Panc1 (cell line): Measurements from ENCODE around the gene MAST4.

ENCODE experiments used
- POLR2AphosphoS5 ChIP-seq: IDR thresholded peaks from 2 replicates; pipeline ENCODE4 v1.6.1; 2012; ENCODE audit warnings: mild to moderate bottlenecking, low read depth, low read length, moderate library complexity
- SIN3A ChIP-seq: IDR thresholded peaks from 2 replicates; pipeline ENCODE4 v1.6.1; 2012; ENCODE audit warnings: low read depth, mild to moderate bottlenecking, low read length, moderate library complexity, borderline replicate concordance; ENCODE audit not compliant: insufficient read depth
- TCF7L2 ChIP-seq: IDR thresholded peaks from 2 replicates; pipeline ENCODE4 v1.6.1; 2011; ENCODE audit warnings: mild to moderate bottlenecking, low read depth, low read length, inconsistent platforms
- TF ChIP-seq, protein P1 (sequence below): fragments of 450-650 bp; IDR thresholded peaks from 2 replicates; pipeline ENCODE4 v1.5.1; 2017; ENCODE audit warnings: mild to moderate bottlenecking
- TF ChIP-seq, protein P2 (sequence below), 2 experiments: IDR thresholded peaks; 2 replicates each; pipeline ENCODE4 v1.6.1; 2011 to 2012; ENCODE audit warnings: low read depth in 2 of 2, control low read depth in 1 of 2, low read length in 1 of 2, mild to moderate bottlenecking in 1 of 2, moderate library complexity in 1 of 2; ENCODE audit not compliant: insufficient read depth in 1 of 2

DNA sequence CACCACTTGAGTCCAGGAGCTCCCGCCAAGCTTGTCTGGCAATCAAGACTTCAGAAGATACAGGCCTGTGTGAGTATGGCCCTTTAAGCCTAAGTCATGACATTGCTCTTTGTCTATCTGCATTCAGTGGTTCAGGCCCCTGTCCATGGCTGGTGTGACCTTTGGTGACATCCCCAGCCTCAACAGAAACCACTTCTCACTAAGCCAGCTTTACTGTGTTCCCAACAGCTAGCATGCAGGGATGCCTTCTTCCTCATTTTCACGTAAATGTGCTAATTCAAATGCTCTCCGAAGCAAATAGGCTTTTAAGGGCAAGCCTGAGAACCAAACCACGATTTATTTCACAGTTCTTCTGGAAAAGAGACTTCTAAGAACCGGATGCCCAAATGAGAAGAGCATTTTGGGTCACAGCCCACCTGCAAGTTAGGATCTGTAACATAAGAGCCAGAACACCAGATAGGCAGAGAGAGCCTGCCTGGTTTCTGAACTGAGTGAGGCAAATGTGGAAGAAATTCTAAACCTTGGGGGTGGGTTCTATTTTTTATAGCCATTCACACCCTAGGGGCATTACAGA lies 585.5 kb downstream of the MAST4 start:
- TF ChIP-seq POLR2AphosphoS5 (no peak), TCF7L2 (no peak), SIN3A (no peak)
- TF ChIP-seq, protein P1, sequence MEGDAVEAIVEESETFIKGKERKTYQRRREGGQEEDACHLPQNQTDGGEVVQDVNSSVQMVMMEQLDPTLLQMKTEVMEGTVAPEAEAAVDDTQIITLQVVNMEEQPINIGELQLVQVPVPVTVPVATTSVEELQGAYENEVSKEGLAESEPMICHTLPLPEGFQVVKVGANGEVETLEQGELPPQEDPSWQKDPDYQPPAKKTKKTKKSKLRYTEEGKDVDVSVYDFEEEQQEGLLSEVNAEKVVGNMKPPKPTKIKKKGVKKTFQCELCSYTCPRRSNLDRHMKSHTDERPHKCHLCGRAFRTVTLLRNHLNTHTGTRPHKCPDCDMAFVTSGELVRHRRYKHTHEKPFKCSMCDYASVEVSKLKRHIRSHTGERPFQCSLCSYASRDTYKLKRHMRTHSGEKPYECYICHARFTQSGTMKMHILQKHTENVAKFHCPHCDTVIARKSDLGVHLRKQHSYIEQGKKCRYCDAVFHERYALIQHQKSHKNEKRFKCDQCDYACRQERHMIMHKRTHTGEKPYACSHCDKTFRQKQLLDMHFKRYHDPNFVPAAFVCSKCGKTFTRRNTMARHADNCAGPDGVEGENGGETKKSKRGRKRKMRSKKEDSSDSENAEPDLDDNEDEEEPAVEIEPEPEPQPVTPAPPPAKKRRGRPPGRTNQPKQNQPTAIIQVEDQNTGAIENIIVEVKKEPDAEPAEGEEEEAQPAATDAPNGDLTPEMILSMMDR, result no peak
- TF ChIP-seq, protein P2, sequence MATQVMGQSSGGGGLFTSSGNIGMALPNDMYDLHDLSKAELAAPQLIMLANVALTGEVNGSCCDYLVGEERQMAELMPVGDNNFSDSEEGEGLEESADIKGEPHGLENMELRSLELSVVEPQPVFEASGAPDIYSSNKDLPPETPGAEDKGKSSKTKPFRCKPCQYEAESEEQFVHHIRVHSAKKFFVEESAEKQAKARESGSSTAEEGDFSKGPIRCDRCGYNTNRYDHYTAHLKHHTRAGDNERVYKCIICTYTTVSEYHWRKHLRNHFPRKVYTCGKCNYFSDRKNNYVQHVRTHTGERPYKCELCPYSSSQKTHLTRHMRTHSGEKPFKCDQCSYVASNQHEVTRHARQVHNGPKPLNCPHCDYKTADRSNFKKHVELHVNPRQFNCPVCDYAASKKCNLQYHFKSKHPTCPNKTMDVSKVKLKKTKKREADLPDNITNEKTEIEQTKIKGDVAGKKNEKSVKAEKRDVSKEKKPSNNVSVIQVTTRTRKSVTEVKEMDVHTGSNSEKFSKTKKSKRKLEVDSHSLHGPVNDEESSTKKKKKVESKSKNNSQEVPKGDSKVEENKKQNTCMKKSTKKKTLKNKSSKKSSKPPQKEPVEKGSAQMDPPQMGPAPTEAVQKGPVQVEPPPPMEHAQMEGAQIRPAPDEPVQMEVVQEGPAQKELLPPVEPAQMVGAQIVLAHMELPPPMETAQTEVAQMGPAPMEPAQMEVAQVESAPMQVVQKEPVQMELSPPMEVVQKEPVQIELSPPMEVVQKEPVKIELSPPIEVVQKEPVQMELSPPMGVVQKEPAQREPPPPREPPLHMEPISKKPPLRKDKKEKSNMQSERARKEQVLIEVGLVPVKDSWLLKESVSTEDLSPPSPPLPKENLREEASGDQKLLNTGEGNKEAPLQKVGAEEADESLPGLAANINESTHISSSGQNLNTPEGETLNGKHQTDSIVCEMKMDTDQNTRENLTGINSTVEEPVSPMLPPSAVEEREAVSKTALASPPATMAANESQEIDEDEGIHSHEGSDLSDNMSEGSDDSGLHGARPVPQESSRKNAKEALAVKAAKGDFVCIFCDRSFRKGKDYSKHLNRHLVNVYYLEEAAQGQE (IDR thresholded peaks at IDR 0.05; ENCODE audit: insufficient read depth in 1 of 2, low read depth in 2 of 2, low read length in 1 of 2), result no peak
